ENCODE data around the gene PLCB3. TPM values are rescaled to one million over a fixed set of nuclear protein-coding genes. Genes with fewer than 3 reads are reported as not detected.

The PLCB3 gene
- total and polyA plus RNA-seq, 10 of the 15 experiments (the other 5 are each of a cell fraction or from before 2014, with no cell fraction given) = 0.03 to 10.3 (median 3.3) TPM

DNA sequence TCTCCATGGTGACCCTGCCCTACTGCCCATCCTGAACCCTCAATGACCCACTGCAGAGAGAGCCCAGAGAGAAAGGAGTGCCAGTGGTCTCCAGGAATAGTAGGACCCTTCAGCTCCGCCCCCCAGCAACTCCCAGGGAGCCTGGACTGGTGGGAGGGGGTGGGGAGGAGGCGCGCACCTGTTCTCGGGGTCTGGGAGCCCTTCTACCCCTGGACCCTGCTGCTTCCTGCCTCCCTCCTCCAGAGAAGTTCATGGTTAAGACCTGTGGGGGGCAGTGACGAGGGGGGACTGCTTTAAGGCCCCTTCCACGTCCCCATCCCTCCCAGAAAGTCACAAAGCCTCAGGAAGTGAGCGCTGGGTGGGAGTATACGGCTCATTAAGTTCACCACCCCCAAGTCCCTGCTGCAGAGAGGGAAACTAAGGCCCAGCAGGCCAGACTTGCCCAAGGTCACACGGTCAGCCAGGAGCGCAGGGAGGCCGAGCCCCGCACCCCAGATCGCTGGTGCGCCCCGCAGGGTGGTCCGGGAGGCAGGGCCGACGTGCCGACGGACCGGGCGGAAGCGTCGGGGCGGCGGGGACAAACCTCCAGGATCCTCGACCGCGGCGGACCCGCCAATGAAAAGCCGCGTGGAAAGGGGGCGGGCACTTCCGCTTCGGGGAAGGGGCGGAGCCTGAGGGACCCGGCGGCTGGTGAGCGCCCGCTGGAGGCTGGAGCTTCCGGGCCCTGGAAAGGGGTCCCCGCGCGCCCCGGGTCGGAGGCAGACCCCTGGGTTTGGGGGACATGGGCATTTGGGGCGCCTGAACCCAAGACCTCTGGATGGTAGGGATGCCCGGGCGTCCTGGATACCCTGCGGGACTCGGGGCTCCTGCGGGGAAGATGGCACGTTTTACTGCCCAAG is 25.5 kb upstream of the PLCB3 start, which contains the start of the genes NUDT22 and TRPT1 (continued):
- TF ChIP-seq, protein P1, sequence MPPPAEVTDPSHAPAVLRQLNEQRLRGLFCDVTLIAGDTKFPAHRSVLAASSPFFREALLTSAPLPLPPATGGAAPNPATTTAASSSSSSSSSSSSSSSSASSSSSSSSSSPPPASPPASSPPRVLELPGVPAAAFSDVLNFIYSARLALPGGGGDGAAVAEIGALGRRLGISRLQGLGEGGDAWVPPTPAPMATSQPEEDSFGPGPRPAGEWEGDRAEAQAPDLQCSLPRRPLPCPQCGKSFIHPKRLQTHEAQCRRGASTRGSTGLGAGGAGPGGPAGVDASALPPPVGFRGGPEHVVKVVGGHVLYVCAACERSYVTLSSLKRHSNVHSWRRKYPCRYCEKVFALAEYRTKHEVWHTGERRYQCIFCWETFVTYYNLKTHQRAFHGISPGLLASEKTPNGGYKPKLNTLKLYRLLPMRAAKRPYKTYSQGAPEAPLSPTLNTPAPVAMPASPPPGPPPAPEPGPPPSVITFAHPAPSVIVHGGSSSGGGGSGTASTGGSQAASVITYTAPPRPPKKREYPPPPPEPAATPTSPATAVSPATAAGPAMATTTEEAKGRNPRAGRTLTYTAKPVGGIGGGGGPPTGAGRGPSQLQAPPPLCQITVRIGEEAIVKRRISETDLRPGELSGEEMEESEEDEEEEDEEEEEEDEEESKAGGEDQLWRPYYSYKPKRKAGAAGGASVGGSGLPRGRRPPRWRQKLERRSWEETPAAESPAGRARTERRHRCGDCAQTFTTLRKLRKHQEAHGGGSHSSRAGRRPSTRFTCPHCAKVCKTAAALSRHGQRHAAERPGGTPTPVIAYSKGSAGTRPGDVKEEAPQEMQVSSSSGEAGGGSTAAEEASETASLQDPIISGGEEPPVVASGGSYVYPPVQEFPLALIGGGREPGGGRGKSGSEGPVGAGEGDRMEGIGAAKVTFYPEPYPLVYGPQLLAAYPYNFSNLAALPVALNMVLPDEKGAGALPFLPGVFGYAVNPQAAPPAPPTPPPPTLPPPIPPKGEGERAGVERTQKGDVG (CRISPR knock-in tag; IDR thresholded peaks at IDR 0.05) = no peak
- TF ChIP-seq HCFC1 (IDR thresholded peaks at IDR 0.05; ENCODE audit: low read length) (peak; percentile 34; the same call in 1 of the 2 replicates), NBN (IDR thresholded peaks at IDR 0.05) (no peak), GABPA (IDR thresholded peaks at IDR 0.05; ENCODE audit: low read depth) (peak; percentile 81), CEBPB (IDR thresholded peaks at IDR 0.05; ENCODE audit: borderline replicate concordance in 1 of 2, low read depth in 2 of 2, low read length in 2 of 2) (no peak), SMARCA5 (IDR thresholded peaks at IDR 0.05) (peak; percentile 78), ZZZ3 (IDR thresholded peaks at IDR 0.05; ENCODE audit: control insufficient read depth, insufficient read length, low read depth) (no peak), TARDBP (IDR thresholded peaks at IDR 0.05; ENCODE audit: borderline replicate concordance) (no peak), RCOR1 (conservative IDR thresholded peaks at IDR 0.05; ENCODE audit: low read depth, low read length) (no peak), TCF7 (IDR thresholded peaks at IDR 0.05; ENCODE audit: borderline replicate concordance) (no peak), RAD21 (IDR thresholded peaks at IDR 0.05; ENCODE audit: insufficient read depth, low read depth, low read length) (no peak; the same call in 1 of the 2 replicates), SREBF2 (IDR thresholded peaks at IDR 0.05; ENCODE audit: low read length) (no peak)
- TF ChIP-seq, protein P2, sequence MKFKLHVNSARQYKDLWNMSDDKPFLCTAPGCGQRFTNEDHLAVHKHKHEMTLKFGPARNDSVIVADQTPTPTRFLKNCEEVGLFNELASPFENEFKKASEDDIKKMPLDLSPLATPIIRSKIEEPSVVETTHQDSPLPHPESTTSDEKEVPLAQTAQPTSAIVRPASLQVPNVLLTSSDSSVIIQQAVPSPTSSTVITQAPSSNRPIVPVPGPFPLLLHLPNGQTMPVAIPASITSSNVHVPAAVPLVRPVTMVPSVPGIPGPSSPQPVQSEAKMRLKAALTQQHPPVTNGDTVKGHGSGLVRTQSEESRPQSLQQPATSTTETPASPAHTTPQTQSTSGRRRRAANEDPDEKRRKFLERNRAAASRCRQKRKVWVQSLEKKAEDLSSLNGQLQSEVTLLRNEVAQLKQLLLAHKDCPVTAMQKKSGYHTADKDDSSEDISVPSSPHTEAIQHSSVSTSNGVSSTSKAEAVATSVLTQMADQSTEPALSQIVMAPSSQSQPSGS (IDR thresholded peaks at IDR 0.05; ENCODE audit: low read length) = no peak
- TF ChIP-seq, protein P3, sequence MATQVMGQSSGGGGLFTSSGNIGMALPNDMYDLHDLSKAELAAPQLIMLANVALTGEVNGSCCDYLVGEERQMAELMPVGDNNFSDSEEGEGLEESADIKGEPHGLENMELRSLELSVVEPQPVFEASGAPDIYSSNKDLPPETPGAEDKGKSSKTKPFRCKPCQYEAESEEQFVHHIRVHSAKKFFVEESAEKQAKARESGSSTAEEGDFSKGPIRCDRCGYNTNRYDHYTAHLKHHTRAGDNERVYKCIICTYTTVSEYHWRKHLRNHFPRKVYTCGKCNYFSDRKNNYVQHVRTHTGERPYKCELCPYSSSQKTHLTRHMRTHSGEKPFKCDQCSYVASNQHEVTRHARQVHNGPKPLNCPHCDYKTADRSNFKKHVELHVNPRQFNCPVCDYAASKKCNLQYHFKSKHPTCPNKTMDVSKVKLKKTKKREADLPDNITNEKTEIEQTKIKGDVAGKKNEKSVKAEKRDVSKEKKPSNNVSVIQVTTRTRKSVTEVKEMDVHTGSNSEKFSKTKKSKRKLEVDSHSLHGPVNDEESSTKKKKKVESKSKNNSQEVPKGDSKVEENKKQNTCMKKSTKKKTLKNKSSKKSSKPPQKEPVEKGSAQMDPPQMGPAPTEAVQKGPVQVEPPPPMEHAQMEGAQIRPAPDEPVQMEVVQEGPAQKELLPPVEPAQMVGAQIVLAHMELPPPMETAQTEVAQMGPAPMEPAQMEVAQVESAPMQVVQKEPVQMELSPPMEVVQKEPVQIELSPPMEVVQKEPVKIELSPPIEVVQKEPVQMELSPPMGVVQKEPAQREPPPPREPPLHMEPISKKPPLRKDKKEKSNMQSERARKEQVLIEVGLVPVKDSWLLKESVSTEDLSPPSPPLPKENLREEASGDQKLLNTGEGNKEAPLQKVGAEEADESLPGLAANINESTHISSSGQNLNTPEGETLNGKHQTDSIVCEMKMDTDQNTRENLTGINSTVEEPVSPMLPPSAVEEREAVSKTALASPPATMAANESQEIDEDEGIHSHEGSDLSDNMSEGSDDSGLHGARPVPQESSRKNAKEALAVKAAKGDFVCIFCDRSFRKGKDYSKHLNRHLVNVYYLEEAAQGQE (IDR thresholded peaks at IDR 0.05; ENCODE audit: low read depth, low read length) = no peak
- TF ChIP-seq, protein P4, sequence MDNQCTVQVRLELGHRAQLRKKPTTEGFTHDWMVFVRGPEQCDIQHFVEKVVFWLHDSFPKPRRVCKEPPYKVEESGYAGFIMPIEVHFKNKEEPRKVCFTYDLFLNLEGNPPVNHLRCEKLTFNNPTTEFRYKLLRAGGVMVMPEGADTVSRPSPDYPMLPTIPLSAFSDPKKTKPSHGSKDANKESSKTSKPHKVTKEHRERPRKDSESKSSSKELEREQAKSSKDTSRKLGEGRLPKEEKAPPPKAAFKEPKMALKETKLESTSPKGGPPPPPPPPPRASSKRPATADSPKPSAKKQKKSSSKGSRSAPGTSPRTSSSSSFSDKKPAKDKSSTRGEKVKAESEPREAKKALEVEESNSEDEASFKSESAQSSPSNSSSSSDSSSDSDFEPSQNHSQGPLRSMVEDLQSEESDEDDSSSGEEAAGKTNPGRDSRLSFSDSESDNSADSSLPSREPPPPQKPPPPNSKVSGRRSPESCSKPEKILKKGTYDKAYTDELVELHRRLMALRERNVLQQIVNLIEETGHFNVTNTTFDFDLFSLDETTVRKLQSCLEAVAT (IDR thresholded peaks at IDR 0.05) = 0 out of 2 replicates have a peak, but pooled peaks have one; percentile 21
- TF ChIP-seq, protein P5, sequence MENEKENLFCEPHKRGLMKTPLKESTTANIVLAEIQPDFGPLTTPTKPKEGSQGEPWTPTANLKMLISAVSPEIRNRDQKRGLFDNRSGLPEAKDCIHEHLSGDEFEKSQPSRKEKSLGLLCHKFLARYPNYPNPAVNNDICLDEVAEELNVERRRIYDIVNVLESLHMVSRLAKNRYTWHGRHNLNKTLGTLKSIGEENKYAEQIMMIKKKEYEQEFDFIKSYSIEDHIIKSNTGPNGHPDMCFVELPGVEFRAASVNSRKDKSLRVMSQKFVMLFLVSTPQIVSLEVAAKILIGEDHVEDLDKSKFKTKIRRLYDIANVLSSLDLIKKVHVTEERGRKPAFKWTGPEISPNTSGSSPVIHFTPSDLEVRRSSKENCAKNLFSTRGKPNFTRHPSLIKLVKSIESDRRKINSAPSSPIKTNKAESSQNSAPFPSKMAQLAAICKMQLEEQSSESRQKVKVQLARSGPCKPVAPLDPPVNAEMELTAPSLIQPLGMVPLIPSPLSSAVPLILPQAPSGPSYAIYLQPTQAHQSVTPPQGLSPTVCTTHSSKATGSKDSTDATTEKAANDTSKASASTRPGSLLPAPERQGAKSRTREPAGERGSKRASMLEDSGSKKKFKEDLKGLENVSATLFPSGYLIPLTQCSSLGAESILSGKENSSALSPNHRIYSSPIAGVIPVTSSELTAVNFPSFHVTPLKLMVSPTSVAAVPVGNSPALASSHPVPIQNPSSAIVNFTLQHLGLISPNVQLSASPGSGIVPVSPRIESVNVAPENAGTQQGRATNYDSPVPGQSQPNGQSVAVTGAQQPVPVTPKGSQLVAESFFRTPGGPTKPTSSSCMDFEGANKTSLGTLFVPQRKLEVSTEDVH (IDR thresholded peaks at IDR 0.05; ENCODE audit: low read depth, partially characterized antibody) = no peak
